Measurements from ENCODE around the gene ERFL.

DNA sequence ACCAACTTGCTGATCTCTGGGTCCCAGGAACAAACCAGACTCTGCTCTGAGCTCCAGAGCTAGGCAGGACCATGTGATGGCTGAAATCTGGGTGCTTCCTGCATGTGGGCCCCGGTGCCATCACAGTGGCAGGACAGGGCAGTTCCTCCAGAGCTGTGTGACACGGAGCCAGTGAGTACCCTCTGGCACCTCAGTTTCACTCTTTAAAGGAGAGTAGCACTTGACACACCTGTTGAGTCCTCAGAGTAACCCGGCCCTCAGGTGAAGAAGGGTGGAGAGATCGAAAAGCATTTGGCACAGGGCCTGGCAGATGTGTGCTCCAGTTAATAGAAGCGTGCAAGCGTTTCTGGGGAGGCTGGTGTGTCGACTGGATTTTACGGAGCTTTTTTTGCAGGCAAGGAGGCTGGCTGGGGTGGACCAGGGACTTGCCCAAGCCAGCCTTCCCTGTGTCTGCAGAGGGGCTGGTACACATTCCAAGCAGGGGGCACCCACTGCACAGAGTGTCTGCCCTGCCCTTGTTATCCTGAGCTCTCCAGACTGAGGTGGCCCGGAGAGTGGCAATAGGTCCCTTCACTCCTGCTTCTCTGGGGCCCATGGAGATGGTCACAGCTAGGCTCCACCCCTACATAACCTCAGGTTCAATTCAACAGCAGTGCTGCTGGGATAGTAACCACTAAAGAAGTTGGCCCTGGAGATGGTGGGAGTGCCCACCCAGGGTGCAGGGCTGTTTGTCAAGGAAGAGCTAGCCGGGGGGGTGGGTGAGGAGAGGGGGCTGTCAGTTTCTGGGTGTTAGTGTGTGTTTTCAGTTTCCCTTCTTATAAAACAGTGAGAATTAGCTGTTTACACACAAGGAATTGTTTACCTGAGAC is 59.9 kb downstream of the ERFL start:
- no peak for TF ChIP-seq TOX (CRISPR knock-in tag; IDR thresholded peaks at IDR 0.05; ENCODE audit: borderline replicate concordance)
- TF ChIP-seq ZFP3 (CRISPR knock-in tag; IDR thresholded peaks at IDR 0.05), result no peak
- TF ChIP-seq ZC3H10 (CRISPR knock-in tag; IDR thresholded peaks at IDR 0.05), result no peak
- TF ChIP-seq BACH2 (CRISPR knock-in tag; IDR thresholded peaks at IDR 0.05; ENCODE audit: borderline replicate concordance), result no peak
- TF ChIP-seq, protein P1, sequence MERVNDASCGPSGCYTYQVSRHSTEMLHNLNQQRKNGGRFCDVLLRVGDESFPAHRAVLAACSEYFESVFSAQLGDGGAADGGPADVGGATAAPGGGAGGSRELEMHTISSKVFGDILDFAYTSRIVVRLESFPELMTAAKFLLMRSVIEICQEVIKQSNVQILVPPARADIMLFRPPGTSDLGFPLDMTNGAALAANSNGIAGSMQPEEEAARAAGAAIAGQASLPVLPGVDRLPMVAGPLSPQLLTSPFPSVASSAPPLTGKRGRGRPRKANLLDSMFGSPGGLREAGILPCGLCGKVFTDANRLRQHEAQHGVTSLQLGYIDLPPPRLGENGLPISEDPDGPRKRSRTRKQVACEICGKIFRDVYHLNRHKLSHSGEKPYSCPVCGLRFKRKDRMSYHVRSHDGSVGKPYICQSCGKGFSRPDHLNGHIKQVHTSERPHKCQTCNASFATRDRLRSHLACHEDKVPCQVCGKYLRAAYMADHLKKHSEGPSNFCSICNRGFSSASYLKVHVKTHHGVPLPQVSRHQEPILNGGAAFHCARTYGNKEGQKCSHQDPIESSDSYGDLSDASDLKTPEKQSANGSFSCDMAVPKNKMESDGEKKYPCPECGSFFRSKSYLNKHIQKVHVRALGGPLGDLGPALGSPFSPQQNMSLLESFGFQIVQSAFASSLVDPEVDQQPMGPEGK (CRISPR knock-in tag; IDR thresholded peaks at IDR 0.05; ENCODE audit: borderline replicate concordance), result no peak
- TF ChIP-seq ZNF565 (CRISPR knock-in tag; conservative IDR thresholded peaks at IDR 0.05; ENCODE audit: low read depth), result no peak
- TF ChIP-seq, protein P2, sequence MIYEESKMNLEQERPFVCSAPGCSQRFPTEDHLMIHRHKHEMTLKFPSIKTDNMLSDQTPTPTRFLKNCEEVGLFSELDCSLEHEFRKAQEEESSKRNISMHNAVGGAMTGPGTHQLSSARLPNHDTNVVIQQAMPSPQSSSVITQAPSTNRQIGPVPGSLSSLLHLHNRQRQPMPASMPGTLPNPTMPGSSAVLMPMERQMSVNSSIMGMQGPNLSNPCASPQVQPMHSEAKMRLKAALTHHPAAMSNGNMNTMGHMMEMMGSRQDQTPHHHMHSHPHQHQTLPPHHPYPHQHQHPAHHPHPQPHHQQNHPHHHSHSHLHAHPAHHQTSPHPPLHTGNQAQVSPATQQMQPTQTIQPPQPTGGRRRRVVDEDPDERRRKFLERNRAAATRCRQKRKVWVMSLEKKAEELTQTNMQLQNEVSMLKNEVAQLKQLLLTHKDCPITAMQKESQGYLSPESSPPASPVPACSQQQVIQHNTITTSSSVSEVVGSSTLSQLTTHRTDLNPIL (CRISPR knock-in tag; IDR thresholded peaks at IDR 0.05; ENCODE audit: low read depth), result no peak
- no peak for TF ChIP-seq RARB (CRISPR knock-in tag; IDR thresholded peaks at IDR 0.05)
- TF ChIP-seq ARNTL (CRISPR knock-in tag; IDR thresholded peaks at IDR 0.05; ENCODE audit: borderline replicate concordance, low read depth), result no peak
- TF ChIP-seq ZNF8 (CRISPR knock-in tag; IDR thresholded peaks at IDR 0.05), result no peak
- TF ChIP-seq ZNF70 (CRISPR knock-in tag; IDR thresholded peaks at IDR 0.05), result no peak
- TF ChIP-seq GLIS3 (CRISPR knock-in tag; IDR thresholded peaks at IDR 0.05), result no peak
- no peak for TF ChIP-seq CSDC2 (CRISPR knock-in tag; IDR thresholded peaks at IDR 0.05)
- TF ChIP-seq, protein P3, sequence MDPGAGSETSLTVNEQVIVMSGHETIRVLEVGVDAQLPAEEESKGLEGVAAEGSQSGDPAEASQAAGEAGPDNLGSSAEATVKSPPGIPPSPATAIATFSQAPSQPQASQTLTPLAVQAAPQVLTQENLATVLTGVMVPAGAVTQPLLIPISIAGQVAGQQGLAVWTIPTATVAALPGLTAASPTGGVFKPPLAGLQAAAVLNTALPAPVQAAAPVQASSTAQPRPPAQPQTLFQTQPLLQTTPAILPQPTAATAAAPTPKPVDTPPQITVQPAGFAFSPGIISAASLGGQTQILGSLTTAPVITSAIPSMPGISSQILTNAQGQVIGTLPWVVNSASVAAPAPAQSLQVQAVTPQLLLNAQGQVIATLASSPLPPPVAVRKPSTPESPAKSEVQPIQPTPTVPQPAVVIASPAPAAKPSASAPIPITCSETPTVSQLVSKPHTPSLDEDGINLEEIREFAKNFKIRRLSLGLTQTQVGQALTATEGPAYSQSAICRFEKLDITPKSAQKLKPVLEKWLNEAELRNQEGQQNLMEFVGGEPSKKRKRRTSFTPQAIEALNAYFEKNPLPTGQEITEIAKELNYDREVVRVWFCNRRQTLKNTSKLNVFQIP (CRISPR knock-in tag; IDR thresholded peaks at IDR 0.05; ENCODE audit: borderline replicate concordance, low read depth), result no peak

All from SK-N-SH treated with all-trans-retinoic acid at 6 μM for 48 hours (cell line).